Measurements from ENCODE around the gene GRAMD4. TPM values are rescaled to one million over a fixed set of nuclear protein-coding genes. Genes with fewer than 3 reads are reported as not detected.

The GRAMD4 gene
- polyA plus RNA-seq, 2 of the 4 experiments (the other 2 are of a cell fraction): 7.7 to 13.1 TPM

DNA sequence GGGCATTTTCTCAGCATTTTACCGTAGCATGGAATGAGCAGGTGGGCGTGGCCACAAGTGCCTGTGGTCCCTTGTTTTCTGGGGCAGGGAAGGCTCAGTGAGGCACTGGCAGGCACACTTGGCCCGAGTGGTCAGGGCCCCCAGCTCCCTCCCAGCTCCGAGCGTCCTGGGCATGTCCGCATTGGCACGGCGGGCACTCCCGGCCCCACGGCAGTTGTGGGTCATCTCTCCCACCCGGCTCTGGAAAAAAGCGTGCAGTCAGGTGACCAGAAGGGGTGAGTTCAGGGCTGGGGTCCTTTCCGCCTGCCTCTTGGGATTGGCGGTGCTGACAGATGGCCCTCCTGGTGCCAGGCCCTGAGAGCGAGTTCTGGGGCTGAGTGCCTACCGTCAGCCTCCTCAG lies 55.8 kb downstream of the GRAMD4 start:
- WGBS (ENCODE audit: missing lambda C conversion rate): 100% methylated on average over 5 of the region's 16 CpGs
- Histone ChIP-seq H3K9me3 (no peaks in the 10 kb centered on the region), H3K27ac (no peak overlapping the region), H3K4me1 (no peaks in the 10 kb centered on the region), H3K4me3 (no peak overlapping the region), H3K4me2 (no peak overlapping the region)
- POLR2A ChIA-PET: no interaction called here
- CTCF ChIA-PET: no interaction called here
- FAIRE-seq: no peak
- DNase-seq (ENCODE audit: low read depth in 1 of 2, low spot score in 1 of 2): no peak
- no peak for TF ChIP-seq HDAC2 (IDR thresholded peaks at IDR 0.05)
- TF ChIP-seq POLR2A (IDR thresholded peaks at IDR 0.05; ENCODE audit: low read length): no peak
- TF ChIP-seq MAZ (IDR thresholded peaks at IDR 0.05; ENCODE audit: borderline replicate concordance, low read depth, low read length): no peak
- TF ChIP-seq, protein P1, sequence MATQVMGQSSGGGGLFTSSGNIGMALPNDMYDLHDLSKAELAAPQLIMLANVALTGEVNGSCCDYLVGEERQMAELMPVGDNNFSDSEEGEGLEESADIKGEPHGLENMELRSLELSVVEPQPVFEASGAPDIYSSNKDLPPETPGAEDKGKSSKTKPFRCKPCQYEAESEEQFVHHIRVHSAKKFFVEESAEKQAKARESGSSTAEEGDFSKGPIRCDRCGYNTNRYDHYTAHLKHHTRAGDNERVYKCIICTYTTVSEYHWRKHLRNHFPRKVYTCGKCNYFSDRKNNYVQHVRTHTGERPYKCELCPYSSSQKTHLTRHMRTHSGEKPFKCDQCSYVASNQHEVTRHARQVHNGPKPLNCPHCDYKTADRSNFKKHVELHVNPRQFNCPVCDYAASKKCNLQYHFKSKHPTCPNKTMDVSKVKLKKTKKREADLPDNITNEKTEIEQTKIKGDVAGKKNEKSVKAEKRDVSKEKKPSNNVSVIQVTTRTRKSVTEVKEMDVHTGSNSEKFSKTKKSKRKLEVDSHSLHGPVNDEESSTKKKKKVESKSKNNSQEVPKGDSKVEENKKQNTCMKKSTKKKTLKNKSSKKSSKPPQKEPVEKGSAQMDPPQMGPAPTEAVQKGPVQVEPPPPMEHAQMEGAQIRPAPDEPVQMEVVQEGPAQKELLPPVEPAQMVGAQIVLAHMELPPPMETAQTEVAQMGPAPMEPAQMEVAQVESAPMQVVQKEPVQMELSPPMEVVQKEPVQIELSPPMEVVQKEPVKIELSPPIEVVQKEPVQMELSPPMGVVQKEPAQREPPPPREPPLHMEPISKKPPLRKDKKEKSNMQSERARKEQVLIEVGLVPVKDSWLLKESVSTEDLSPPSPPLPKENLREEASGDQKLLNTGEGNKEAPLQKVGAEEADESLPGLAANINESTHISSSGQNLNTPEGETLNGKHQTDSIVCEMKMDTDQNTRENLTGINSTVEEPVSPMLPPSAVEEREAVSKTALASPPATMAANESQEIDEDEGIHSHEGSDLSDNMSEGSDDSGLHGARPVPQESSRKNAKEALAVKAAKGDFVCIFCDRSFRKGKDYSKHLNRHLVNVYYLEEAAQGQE (IDR thresholded peaks at IDR 0.05): no peak
- TF ChIP-seq SREBF2 (IDR thresholded peaks at IDR 0.05): no peak
- TF ChIP-seq RFX5 (IDR thresholded peaks at IDR 0.05): no peak
- TF ChIP-seq EHMT2 (IDR thresholded peaks at IDR 0.05; ENCODE audit: low read depth): no peak
- ATAC-seq: no peak

DNA sequence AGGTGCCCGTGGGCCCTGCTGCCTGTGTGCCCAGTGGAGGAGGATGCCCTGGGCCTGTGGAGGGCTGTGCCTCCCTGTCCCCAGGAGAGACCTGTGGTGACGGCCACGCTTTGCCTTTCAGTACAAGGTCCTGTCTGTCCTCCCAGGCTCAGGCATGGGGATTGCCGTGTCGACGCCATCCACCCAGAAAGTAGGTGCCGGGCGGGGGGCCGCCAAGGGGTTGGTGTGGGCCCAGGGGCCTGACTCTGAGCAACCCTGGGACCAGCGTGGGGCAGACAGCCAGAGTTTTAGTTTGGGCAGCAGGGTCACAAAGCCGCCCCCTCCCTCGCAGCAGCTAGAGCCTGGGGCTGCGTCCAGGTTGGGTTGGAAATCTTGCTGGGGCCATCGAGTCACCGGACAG lies 56.3 kb downstream of the GRAMD4 start:
- WGBS (ENCODE audit: missing lambda C conversion rate): 100% methylated on average over 3 of the region's 15 CpGs
- Histone ChIP-seq H3K9me3 (no peaks in the 10 kb centered on the region), H3K27ac (no peak overlapping the region), H3K4me3 (no peak overlapping the region), H3K4me2 (no peak overlapping the region), H3K4me1 (no peaks in the 10 kb centered on the region)
- no peak for TF ChIP-seq MAZ (IDR thresholded peaks at IDR 0.05; ENCODE audit: borderline replicate concordance, low read depth, low read length)
- TF ChIP-seq, protein P2, sequence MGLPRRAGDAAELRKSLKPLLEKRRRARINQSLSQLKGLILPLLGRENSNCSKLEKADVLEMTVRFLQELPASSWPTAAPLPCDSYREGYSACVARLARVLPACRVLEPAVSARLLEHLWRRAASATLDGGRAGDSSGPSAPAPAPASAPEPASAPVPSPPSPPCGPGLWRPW (IDR thresholded peaks at IDR 0.05): no peak
- TF ChIP-seq TFCP2L1 (CRISPR knock-in tag; IDR thresholded peaks at IDR 0.05): no peak
- TF ChIP-seq HDAC2 (IDR thresholded peaks at IDR 0.05): no peak
- no peak for TF ChIP-seq RARB (CRISPR knock-in tag; IDR thresholded peaks at IDR 0.05)
- no peak for TF ChIP-seq BHLHE40 (IDR thresholded peaks at IDR 0.05; ENCODE audit: low read depth, low read length)
- no peak for TF ChIP-seq SMC3 (IDR thresholded peaks at IDR 0.05)
- TF ChIP-seq PHF8 (IDR thresholded peaks at IDR 0.05; ENCODE audit: borderline replicate concordance, low read depth): no peak
- no peak for TF ChIP-seq KDM5A (IDR thresholded peaks at IDR 0.05)
- no peak for TF ChIP-seq ZC3H11A (IDR thresholded peaks at IDR 0.05)
- TF ChIP-seq, protein P3, sequence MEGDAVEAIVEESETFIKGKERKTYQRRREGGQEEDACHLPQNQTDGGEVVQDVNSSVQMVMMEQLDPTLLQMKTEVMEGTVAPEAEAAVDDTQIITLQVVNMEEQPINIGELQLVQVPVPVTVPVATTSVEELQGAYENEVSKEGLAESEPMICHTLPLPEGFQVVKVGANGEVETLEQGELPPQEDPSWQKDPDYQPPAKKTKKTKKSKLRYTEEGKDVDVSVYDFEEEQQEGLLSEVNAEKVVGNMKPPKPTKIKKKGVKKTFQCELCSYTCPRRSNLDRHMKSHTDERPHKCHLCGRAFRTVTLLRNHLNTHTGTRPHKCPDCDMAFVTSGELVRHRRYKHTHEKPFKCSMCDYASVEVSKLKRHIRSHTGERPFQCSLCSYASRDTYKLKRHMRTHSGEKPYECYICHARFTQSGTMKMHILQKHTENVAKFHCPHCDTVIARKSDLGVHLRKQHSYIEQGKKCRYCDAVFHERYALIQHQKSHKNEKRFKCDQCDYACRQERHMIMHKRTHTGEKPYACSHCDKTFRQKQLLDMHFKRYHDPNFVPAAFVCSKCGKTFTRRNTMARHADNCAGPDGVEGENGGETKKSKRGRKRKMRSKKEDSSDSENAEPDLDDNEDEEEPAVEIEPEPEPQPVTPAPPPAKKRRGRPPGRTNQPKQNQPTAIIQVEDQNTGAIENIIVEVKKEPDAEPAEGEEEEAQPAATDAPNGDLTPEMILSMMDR (IDR thresholded peaks at IDR 0.05): no peak
- no peak for TF ChIP-seq CBX2 (IDR thresholded peaks at IDR 0.05; ENCODE audit: borderline replicate concordance, low read depth)
- TF ChIP-seq, protein P4, sequence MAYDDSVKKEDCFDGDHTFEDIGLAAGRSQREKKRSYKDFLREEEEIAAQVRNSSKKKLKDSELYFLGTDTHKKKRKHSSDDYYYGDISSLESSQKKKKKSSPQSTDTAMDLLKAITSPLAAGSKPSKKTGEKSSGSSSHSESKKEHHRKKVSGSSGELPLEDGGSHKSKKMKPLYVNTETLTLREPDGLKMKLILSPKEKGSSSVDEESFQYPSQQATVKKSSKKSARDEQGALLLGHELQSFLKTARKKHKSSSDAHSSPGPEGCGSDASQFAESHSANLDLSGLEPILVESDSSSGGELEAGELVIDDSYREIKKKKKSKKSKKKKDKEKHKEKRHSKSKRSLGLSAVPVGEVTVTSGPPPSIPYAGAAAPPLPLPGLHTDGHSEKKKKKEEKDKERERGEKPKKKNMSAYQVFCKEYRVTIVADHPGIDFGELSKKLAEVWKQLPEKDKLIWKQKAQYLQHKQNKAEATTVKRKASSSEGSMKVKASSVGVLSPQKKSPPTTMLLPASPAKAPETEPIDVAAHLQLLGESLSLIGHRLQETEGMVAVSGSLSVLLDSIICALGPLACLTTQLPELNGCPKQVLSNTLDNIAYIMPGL (CRISPR knock-in tag; IDR thresholded peaks at IDR 0.05; ENCODE audit: borderline replicate concordance): no peak
- TF ChIP-seq JUN (IDR thresholded peaks at IDR 0.05): no peak
- no peak for TF ChIP-seq CBX8 (IDR thresholded peaks at IDR 0.05)
- TF ChIP-seq EHF (CRISPR knock-in tag; IDR thresholded peaks at IDR 0.05): no peak
- no peak for TF ChIP-seq ZNF302 (CRISPR knock-in tag; IDR thresholded peaks at IDR 0.05)
- TF ChIP-seq RFX5 (IDR thresholded peaks at IDR 0.05): no peak
- no peak for TF ChIP-seq HEYL (CRISPR knock-in tag; IDR thresholded peaks at IDR 0.05)
- CTCF ChIA-PET: interaction anchor here (2.1 kb wide), 1 partner anchor 8 kb away, joined by 6 read pairs; no protein-coding TSS in a partner anchor
- DNase-seq (ENCODE audit: low read depth in 1 of 2, low spot score in 1 of 2): no peak
- POLR2A ChIA-PET: no interaction called here
- no peak for ATAC-seq
- FAIRE-seq: no peak
